ENCODE data around the gene PDE4C. TPM values are rescaled to one million over a fixed set of nuclear protein-coding genes. Genes with fewer than 3 reads are reported as not detected.
A peak's percentile ranks its signal among the peaks of the same experiment; 100 is the strongest.

The PDE4C gene
- total and polyA plus RNA-seq, 9 of the 15 experiments (the other 6 are each of a cell fraction or from before 2014, with no cell fraction given) = 0.04 to 0.91 (median 0.20) TPM; not detected in 1

DNA sequence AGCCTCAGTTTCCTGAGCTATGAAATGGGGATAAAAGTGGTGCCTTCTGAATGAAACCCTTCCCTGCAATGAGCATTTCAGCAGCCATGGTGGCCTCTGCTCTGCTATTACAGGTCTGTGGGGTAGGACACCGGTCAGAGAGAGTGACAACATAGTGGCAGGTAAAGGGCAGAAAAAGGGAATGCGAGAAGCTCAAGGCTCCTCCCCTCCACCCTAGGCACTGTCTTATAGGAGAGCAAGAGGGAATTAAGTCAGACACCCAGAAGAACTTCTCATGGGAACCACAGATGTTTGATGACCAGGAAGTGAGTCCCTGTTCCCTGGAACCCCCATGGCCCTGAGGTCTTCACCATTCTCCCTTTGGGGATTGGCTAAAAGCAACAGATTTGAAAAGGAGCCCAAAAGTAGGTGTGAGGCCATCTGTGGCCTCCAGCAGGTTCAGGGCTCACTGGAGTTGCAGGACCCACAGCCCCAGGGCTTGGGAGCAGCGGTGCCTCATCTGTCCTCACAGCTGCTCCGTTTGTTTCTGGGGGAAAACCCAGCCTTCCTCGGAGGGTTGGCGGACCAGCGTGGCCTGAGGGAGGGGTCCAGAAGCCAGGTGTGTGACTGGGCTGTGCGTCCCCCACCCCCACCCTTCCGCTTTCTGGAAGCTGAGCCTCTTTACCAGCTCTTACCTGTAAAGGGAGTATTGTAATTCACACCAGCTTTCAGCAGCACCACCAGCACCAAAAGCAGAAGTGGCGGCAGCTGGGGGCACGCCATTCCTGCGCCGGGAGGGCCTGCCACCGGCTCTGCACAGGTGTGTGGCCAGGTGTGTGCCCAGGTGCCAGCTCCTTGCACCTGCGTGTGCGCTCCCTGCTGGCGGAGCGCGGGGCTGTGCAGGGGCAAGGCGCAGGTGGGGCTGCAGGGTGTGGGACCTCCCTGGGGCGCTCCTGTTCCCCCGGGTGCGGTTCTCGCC is 28.6 kb upstream of the PDE4C start:
- TF ChIP-seq ZEB2 (IDR thresholded peaks at IDR 0.05) (peak; percentile 89), CTBP1 (IDR thresholded peaks at IDR 0.05; ENCODE audit: borderline replicate concordance) (peak; percentile 44; the same call in 1 of the 2 replicates), ZNF551 (CRISPR knock-in tag; IDR thresholded peaks at IDR 0.05) (no peak)
- Histone ChIP-seq H3K4me1 (replicated peaks in 1 of 2; ENCODE audit: control insufficient read depth in 2 of 2, insufficient read depth in 2 of 2, low read length in 2 of 2) (peaks cover 0 to 20% of the 10 kb centered on the region in 2 experiments; a peak in 3 of 5 replicates), H3K4me2 (ENCODE audit: insufficient read depth, low read length) (no peak overlapping the region), H3K9me3 (replicated peaks; ENCODE audit: control insufficient read depth, insufficient read depth, low read depth, low read length) (no peaks in the 10 kb centered on the region), H2AFZ (ENCODE audit: low read depth, low read length) (no peak overlapping the region), H3K4me3 (no peak overlapping the region), H3K9ac (ENCODE audit: insufficient read depth in 1 of 2, low read depth in 2 of 2, low read length in 2 of 2) (peak overlapping the region in 1 of 2 experiments; percentile 60; a peak in 1 of 4 replicates), H3K27me3 (ENCODE audit: control insufficient read depth in 2 of 2, insufficient read depth in 2 of 2, low read length in 2 of 2) (peaks cover 6 to 22% of the 10 kb centered on the region in 2 experiments; a peak in 3 of 5 replicates), H4K20me1 (replicated peaks; ENCODE audit: control insufficient read depth, insufficient read depth, low read length) (no peaks in the 10 kb centered on the region), H3K27ac (ENCODE audit: extremely low read depth, low read depth, low read length) (no peak overlapping the region), H3K36me3 (ENCODE audit: control insufficient read depth, insufficient read depth, low read length) (no peaks in the 10 kb centered on the region), H3K79me2 (ENCODE audit: control insufficient read depth, insufficient read depth, low read length) (no peaks in the 10 kb centered on the region), H3K9me1 (ENCODE audit: control insufficient read depth, insufficient read depth, low read length) (no peaks in the 10 kb centered on the region)
- in situ Hi-C loops (cut with MboI) = loop anchor here (5.0 kb wide), 2 partner anchors 48 to 153 kb away; no protein-coding TSS in a partner anchor
- ATAC-seq (no peak), FAIRE-seq (no peak), DNase-seq (ENCODE audit: extremely low read depth in 1 of 4, low spot score in 3 of 4) (no peak)
- WGBS (ENCODE audit: insufficient coverage, low coverage, missing lambda C conversion rate) = 7% methylated on average over 20 of the region's 24 CpGs
- intact Hi-C loops (cut with micrococcal nuclease) = loop anchor here (5.0 kb wide), 1 partner anchor 193 kb away; no protein-coding TSS in a partner anchor
- BruUV-seq (replicated peaks) = no TSS peak
- POLR2A ChIA-PET = interaction anchor here (0.6 to 1.9 kb wide), 9 partner anchors 9 to 183 kb away, joined by 3 to 9 read pairs (median 3); partner anchors contain the start of gene IQCN
- CTCF ChIA-PET (ENCODE audit: low intra/inter-chr PET ratio) = no interaction called here
